HG03097 (cell line): ENCODE measurements around the gene RAB28.

Source experiments
- ATAC-seq: cut with Tn5 transposase; IDR thresholded peaks from one replicate; pipeline ENCODE4 v1.9.1; 2021; ENCODE audit not compliant: unreplicated experiment, low FRiP score

The RAB28 gene

DNA sequence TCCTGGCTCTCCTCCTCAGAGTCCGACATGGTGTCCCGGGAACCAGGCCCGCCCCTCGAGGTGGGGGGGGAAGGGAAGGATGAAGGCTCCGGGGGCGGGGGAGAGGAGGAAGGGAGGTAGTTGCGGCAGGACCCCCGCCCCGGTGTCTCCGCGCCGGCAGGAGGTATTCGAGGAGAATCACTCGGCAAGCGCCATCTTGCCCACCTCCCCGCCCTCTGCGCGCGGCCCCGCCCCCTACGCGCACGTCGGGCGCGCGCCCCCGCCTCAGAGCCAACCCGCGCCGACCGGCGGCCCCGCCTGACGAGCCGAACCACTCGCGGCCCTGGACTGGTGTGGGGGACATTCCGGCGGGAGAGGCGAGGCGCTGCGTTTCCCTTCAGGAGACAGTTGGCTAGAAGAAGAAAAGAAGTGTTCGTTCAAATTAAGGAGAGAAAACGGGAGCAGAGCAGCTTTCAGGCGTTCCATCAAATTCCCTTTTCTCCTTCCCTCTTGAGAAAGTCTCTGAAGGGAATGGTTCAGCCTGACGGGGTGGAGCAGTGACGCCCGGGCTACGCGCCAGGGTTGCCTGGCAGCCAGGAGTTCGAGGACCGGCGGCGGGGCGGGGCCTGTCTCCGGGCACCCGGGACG lies at the start of gene RAB28:
Gene RAB28, minus strand, starts transcription at position 219 of the 627 bp plus-strand sequence.
- ATAC-seq: peak; percentile 98

DNA sequence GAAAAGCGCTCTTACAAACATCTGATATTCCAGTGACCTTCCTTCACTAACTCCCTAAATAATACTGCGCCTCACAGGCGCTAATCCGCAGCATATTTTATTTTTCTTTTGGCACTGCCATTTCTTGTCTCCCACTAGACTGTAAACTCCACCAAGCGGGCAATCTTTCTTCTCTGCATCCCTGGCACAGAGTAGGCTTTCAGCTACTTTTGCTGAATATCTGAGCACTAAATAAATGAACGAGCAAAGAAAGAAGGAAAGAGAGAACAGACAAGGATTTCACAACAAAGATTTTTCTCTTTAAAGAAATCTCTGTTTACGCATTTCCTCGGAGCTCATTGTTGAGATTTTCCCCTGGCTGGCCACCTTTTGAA lies 47.5 kb upstream of the RAB28 start:
- ATAC-seq: no peak

DNA sequence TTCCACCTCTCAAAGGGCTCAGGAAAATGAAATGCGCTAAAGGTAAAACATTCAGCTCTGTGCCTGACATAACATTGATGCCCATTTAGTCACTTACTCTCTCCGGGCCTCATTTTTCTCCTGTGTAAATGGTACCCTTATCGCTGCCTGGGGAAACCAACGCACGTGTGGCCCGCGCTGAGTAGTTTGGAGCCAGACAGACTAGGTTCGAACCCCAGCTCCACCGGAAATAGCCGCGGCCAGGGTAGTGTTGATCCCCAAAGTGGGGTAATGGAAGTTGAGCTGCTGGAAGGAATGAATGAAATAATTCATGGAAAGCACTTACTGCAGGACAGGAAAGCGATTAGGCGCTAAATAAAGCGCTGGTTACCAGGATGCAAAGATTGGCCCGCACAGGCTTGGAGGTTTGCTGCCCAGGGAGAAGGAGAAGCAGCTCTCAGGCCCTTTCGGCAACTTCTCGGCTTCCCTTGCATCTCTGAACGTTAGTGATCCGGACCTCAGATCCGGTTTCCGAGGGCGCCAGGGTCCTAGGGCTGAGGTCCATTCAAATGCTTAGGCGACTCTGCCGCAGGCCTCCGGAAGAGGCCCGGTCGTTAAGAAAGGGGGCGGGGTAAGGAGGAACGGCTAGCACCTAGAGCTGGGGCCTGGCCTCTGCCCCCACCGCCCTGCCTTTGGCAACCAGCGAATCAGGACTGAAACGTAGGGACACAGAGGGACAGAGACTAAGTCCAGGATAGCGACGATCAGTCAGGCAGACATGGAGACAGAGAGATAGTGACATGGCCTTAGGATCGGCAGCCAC lies 46.9 kb upstream of the RAB28 start:
- ATAC-seq: no peak

DNA sequence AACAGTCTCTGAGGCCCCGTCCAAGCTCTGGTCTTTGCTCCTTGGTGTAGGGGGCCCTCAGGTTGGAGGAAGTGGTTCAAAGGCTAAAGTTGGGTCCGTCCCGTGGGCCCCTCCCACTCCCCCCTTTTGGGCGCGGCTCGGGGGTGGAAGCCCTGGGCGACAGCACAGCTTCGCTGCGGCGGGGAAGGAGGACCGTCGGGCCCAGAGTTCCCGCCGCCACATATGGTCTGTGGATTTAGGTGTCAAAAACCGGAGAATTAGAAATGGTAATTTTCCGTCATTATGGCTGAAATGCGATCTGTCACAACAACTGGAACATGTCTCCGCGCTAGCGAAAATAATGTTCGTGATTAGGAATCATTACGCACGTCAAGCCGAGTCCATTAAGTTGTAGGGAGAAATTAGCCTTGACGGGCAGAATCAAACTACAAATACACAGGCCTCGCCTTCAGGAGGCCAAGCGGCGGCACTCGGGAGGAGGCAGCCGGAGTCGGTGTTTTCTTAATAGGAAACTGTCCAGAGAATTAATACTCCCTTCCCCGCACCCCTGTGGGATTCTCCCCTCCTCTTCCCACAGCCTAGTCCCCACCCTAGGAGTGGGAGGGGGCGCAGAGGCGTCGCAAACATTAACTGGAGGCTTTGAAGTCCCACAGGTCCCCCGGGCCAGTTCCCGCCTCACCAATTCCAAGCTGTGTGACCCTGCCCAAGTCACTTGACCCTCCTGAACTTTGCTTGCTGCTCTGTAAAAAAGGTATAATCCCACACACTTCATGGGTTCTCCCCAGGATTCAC lies 45.2 kb upstream of the RAB28 start:
- no peak for ATAC-seq

DNA sequence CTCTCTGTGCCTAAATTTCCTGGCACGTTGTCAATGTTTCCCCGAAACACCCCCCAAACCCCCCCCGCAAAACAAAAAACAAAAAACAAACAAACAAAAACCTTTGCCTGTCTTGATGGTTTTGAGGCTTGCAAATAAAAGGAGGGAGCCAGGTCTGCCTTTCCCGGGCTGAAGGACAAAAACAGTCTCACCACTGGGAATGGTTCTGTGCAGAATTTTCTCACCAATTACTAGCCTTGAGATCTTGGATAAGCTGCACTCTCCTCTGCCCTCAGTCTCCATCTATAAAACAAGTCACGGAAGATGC lies 44.6 kb upstream of the RAB28 start:
- no peak for ATAC-seq

DNA sequence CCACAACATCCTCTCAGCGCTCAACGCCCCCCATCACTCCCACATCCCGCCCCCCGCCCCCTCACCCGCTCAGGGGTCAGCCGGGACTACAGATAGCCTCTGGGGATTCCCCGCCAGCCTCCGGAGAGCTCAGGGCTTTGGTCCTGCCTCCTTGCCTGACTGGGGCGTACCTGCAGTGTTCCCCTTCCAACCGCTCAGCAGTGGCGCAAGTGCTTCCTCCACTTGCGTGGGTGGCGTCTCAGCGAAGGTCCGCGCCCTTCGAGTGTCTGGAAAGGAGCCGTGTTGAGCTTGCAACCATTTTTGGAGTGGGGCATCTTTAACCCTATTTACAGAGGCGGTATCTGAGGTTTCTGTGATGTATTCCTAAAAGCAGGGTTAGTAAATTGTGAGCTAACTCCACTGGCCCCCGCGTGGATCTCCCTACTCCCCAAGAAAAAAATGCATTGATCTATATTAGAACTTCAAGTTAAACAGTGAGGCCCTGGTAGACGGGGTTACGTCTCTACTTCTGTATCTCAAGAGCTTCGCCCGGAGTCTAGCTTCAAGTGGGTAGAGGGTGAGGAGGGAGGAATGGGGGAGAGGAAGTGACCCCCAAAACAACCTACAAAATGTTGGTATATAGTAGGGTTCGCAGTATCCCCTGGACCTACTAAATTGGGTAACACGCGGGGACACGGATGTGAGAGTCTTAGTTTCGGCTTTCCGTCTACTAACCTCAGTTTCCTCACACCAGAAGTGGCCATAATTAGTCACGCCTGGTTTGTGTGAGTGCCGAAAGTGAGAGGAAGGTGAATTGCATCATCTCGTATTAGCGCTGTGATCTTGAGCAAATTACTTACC lies 44.1 kb upstream of the RAB28 start:
- peak; percentile 70 for ATAC-seq

DNA sequence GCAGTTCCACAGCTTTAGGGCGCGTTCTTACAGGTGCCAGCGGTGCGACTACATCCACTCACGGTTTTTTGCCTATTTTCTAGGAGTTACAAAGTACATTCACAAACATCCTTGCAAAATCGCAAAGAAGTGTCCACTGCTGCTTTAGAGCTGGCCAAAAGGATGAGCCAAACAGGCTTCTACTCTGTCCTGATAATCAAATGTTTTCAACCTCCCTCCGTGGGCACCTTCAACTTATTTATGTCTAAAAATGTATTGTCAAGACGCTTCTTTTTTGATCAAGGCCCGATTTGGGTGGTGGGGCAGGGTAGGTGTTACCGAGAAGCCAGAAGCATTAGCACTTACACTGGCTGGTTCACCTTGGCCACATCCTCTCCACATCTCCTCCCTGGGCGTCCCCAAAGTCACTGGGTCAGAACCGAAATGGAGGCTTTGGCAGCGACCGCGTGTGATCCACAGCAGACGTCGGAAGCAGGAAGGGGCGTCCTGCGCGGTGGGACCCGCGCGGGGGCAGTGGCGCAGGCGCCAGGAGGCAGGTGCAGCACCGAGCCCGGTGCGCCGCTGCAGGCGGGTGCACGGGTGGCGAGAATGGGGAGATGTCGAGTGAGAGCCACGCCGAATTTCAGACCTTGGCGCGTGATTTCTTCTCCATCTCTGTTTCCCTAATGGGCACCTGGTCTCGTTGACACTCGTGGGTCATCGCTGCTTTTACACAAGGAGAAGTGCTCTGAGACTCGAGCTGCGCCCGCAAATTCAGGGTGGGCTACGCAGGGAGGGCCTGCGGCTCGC lies 43.2 kb upstream of the RAB28 start:
- no peak for ATAC-seq

DNA sequence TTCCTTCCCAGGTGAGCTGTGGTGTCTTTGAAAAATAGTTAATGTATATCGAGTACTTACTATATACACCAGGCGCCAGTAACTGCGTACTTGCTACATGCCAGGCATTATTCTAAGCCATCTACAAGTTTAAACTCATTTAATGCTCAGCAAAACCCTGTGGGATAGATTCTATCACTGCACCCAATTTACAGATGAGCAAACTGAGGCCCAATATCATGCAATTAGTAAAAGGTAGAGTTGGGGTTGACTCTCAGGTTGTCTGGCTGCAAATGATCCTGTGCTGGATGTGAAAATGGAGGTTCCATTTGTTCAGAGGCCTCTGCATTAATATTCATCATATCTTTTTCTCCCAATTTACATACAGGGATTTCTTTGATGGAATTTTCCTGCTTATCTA lies 42.5 kb upstream of the RAB28 start:
- no peak for ATAC-seq

DNA sequence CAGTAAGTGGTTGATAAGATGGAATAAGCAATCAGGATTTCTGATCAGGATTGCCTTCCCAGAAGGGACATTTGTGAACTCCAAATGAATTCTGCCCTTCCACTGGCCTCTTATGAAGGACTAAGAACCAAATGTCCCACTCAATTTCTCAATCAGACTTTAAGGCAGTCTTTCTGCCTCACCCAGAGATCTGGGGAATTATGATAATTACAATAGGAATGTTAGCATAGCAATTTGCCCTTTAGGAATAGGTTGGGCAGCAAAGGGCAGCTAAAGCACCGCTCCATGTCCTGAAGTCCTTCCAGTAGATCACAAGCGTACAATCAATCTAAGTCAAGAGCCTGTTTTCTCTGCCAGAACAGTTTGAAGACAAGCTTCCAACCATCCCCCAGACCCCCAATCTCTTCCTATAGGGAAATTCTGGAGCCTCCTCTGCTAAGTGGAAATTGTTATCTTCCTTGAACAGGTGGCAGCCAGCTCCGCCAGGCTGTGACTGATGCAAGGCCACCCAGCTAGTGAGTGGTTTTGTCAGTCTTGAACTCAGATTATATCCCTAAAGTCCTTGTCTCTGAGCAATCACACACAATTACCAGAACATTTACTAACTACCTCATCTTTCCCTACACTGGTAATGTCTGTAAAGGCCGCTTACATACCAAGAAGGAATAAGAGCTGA lies 41.6 kb upstream of the RAB28 start:
- ATAC-seq: no peak

DNA sequence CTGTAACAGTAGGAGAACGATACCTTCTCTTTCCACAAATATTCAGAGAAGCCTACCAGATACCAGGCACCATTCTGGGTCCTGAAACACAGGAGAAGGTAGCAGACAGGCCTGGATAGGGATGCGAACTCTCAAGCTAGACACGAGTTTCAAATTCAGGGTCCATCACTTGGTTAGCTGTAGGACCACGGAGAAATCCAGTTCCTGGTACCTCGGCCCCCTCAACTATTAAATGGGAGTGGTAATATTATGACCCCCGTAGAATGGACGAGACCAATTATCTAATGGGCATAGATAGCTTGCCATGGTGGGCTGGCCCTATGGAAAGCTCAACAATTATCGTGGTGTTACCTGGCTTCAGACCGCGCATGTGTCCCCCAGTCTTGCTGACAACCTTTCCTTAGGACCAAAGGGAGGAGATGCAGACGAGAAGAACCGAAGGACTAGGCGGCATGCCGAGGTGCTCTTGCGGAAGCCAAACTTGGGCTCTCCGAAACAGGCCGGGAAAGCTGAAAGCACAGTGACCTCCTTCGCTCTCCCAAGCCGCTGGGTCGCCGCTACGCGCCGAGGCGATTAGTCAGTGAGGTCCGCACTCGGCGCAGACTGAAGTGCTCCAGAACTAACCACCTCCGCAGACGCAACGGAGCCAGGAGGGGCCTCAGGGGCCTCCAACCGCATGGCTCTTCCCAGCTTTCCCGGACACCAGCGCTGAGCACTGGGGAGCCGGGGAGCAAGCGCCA lies 40.5 kb upstream of the RAB28 start:
- no peak for ATAC-seq

DNA sequence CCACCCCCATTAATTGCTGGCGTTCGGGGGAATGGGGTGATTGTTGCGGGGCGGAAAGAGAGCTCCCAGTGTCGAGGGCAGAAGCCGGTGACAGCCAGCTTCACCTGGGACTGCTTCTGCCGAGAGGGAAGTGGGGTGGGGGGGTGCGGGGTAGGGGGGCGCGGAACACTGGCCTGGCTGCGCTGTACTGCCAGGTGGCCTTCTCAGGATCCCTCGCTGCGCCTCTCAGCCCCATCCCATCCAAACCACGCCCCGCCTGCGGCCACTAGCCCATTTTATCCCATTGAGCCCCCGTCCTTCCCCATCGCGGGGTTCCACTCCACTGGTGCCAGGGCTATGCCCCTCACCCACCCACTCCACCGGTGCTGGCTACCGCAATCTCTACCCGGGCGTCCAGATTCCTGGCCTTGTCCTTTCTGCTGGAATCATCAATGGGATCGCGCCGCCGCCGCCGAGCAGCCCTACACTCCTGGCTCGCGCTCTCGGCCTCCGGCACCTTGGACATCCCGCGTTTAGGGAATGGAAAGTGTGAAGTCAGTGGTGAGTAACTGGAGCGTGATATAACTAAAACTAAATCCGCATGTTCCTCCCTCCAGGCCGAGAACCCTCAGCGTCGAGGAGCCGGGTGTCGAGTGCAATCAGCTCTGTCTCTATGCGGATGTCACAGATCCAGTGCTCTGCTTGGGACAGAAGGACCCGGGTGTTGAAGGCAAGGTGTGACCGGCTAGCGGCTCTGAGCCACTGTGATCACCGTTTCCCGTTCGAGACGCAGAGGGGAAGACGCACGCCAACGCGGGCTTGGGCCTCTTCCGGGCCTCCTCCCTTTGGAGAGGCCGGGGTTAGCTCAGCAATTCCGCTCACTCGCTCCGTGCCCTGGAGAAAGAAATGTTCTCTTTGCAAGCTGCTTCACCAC lies 39.7 kb upstream of the RAB28 start:
- ATAC-seq: no peak

DNA sequence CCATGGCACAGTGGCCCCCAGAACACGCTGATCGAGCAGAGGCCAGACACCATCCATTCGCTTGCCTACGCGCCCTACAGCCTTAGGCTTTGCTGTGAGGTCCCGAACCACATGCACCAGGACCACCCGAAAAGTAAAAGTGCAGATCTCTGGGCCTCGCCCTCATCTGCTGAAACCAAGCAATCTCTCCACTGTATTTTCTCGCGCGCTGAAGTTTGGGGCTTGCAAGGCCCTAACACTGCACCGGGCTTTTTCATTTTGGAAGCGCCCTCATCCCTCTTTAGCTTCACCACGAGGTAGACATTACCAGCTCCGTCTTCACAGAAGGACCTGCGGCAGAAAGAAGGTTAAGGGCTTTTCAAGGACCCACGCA lies 39.0 kb upstream of the RAB28 start:
- ATAC-seq: no peak

DNA sequence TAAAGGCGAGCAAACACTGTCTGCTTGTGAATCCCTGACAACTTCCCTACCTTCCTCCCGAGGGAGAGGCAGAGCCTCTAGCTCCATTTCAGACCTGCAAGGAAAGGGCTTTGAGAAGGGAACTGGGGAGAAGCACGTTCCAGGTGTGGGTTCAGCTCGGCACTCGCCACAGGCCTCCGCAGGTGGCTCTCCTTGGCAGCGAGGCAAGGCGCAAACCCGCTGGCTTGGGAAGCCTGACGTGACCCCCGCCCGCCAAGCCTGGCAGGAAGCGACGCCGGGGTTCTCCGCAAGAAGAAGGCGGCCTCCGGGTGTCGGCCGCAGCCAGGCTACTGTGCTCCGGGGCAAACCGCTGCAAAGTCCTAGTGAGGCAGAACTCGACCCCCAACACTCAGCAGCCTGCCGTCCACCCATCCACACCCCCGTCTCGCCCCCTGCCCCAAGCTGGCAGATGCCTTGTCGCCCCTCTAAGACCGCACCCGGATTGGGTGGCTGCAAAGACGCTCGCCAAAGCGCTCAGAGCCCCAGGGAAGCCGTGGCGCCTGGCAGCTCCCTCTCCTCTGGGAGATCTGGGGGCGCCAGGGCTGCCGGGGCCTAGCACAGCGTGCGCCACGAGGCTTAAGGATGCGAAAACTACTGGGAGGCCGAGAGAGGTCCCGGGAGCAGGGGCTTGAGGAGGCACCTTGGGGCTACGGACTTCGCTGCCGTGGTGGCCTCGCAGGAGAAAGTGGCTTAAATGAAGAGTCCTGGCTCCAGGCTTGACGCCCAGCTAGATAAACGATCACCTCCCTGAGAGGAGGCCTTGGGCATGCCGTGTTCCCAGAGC lies 38.4 kb upstream of the RAB28 start:
- no peak for ATAC-seq

DNA sequence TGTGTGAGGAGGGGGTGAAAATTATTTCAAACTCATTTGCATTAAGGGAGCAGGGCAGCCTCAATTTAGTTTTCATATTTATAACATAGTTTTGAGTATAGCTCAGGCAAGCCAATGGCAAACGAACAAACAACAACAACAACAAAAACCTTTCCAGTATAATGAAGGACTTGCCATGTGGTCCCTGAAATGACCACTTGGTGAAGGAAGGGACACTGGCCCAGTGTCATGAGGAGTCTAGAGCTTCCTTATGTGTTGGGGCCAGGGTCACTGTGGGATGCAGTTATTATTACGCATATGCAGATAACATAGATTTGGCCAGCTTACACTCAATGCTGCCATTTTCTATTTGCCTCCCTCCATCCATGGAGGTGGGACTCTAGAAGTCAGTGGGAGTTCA lies 36.9 kb upstream of the RAB28 start:
- no peak for ATAC-seq

DNA sequence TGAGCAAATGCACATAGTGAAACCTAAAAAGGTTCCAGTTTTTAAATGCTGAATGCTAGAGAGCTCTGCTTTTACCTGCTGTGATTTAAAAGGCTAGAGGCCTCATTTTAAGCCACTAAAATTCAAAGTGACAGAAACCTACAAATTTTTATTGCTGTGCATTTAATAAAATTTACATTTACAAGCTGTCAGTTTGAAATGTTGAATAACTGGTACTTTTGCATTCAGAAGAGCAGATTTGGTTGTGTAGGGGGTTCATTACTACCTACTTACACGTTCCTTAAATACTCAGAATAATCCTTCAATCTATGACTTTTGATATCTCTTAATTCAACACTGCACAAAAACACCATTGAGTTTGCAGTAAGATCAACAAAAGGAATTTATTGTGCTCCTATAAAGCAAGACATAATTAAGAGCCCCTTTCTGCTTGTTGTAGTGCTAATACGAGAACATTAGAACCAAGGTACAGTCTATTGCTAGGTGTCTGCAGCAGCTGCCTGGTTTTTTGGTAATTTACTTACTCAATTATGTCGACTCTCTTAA lies 32.2 kb upstream of the RAB28 start:
- no peak for ATAC-seq

DNA sequence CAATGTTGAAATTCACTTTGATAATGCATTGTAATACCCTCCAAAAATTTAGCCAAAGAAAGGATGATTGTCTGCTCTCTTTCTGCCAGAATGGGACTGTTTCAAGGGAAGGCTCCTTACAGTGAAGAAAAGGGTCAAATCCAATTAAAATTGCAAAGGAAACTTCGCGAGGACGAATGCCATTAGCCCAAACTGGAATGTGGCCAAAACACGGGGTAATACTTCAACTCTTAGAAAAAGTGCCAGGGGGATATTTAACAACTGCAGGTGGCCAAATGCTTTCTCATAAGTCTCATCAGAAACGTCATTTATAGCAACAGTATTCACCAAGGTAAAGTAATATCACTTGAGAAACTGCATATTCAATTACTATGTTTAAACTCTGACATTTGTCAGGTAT lies 31.1 kb upstream of the RAB28 start:
- no peak for ATAC-seq

DNA sequence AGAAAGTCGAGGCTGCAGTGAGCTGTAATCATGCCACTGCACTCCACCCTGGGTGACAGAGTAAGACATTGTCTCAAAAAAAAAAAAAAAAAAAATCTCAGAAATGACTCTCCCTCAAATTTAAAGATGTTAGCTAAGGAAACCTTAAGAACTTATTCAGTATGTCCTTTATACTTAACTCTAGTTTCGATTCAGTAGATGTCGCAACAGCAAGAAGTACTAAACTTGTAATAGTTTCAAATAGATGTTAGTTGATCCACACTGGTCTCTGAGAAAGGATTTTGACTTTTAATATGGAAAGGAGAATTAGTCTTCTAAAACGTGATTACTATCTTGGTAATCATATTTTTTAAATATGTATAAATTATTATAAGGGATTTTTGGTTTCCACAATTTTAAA lies 30.6 kb upstream of the RAB28 start:
- ATAC-seq: no peak
